ENCODE results near the gene ATG13.

GRCh38 chr11:46698597-46698996, 81.2 kb downstream of the ATG13 start:
- TF ChIP-seq, protein P1, sequence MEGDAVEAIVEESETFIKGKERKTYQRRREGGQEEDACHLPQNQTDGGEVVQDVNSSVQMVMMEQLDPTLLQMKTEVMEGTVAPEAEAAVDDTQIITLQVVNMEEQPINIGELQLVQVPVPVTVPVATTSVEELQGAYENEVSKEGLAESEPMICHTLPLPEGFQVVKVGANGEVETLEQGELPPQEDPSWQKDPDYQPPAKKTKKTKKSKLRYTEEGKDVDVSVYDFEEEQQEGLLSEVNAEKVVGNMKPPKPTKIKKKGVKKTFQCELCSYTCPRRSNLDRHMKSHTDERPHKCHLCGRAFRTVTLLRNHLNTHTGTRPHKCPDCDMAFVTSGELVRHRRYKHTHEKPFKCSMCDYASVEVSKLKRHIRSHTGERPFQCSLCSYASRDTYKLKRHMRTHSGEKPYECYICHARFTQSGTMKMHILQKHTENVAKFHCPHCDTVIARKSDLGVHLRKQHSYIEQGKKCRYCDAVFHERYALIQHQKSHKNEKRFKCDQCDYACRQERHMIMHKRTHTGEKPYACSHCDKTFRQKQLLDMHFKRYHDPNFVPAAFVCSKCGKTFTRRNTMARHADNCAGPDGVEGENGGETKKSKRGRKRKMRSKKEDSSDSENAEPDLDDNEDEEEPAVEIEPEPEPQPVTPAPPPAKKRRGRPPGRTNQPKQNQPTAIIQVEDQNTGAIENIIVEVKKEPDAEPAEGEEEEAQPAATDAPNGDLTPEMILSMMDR (IDR thresholded peaks at IDR 0.05; ENCODE audit: low read length): no peak
- no peak for TF ChIP-seq EZH2 (IDR thresholded peaks at IDR 0.05; ENCODE audit: borderline replicate concordance, low read length)

Data from OCI-LY1 (cell line).